Upper lobe of left lung (tissue), 4 donors: ENCODE data around the gene FBXL2.

Experiments
- CTCF ChIP-seq, 6 experiments: fragments of 450-650 bp in 4 of 6; fragments of 200-600 bp in 2 of 6; sonication (generic) in 2 of 6; IDR thresholded peaks; one replicate each; pipeline ENCODE4 v1.5.1; 2016 to 2019; ENCODE audit warnings: antibody characterized with exemption in 6 of 6
- EP300 ChIP-seq, 4 donors: sonication (generic); formaldehyde crosslinking; IDR thresholded peaks; one replicate each; pipeline ENCODE4 v1.5.1; 2017; ENCODE audit warnings: antibody characterized with exemption in 4 of 4, control low read depth in 2 of 4
- POLR2A ChIP-seq, 4 donors: fragments of 450-650 bp; IDR thresholded peaks; one replicate each; pipeline ENCODE4 v1.5.1; 2016 to 2017; ENCODE audit warnings: antibody characterized with exemption in 4 of 4, mild to moderate bottlenecking in 2 of 4
- POLR2AphosphoS5 ChIP-seq, 2 donors: sonication (generic); formaldehyde crosslinking; IDR thresholded peaks; one replicate each; pipeline ENCODE4 v1.5.1; 2017; ENCODE audit warnings: antibody characterized with exemption in 2 of 2

- TF ChIP-seq CTCF (IDR thresholded peaks at IDR 0.05) (no peak), POLR2A (IDR thresholded peaks at IDR 0.05) (no peak), POLR2AphosphoS5 (IDR thresholded peaks at IDR 0.05) (no peak), EP300 (IDR thresholded peaks at IDR 0.05) (no peak)
These were observed 81.0 kb downstream of the FBXL2 start for GRCh38 chr3:33358172-33358781.
